Osteoblast (primary cell): ENCODE results near the gene TADA2A. TPM values are rescaled to one million over a fixed set of nuclear protein-coding genes. Genes with fewer than 3 reads are reported as not detected.
"Not testable (repeated sequence)": the region's sequence is repeated elsewhere in the genome, so short reads cannot be mapped to it uniquely, and the experiment has no call there.

Experiments used
- DNase-seq: peaks from one replicate; pipeline ENCODE4 v3.0.0; 2011; ENCODE audit warnings: low spot score, mixed read lengths; ENCODE audit not compliant: insufficient read length; ENCODE audit errors: missing footprints
- H2AFZ ChIP-seq: 2 replicates; pipeline ENCODE4 v1.6.0; 2011; ENCODE audit warnings: mild to moderate bottlenecking, low read length
- H3K27ac ChIP-seq: 2 replicates; pipeline ENCODE4 v1.5.1; 2011; ENCODE audit warnings: mild to moderate bottlenecking, low read depth, low read length, moderate library complexity
- H3K27me3 ChIP-seq: 2 replicates; pipeline ENCODE4 v1.6.0; 2012; ENCODE audit warnings: mild to moderate bottlenecking, control low read depth, inconsistent platforms, low read length, moderate library complexity; ENCODE audit not compliant: insufficient read depth
- H3K36me3 ChIP-seq: 2 replicates; pipeline ENCODE4 v1.5.1; 2011; ENCODE audit warnings: mild to moderate bottlenecking, low read length, control low read depth, moderate library complexity; ENCODE audit not compliant: insufficient read depth
- H3K4me1 ChIP-seq: 2 replicates; pipeline ENCODE4 v1.5.1; 2011; ENCODE audit warnings: mild to moderate bottlenecking, low read length, control low read depth, moderate library complexity; ENCODE audit not compliant: insufficient read depth
- H3K4me2 ChIP-seq: 2 replicates; pipeline ENCODE4 v1.6.0; 2011; ENCODE audit warnings: mild to moderate bottlenecking, low read length; ENCODE audit not compliant: insufficient read depth
- H3K4me3 ChIP-seq: fragments of 200-600 bp; sonication (generic); 3 replicates; pipeline ENCODE4 v1.5.1; 2012; ENCODE audit warnings: mild to moderate bottlenecking, low read length, inconsistent platforms; ENCODE audit not compliant: insufficient read depth
- H3K79me2 ChIP-seq: 2 replicates; pipeline ENCODE4 v1.6.0; 2012; ENCODE audit warnings: mild to moderate bottlenecking, low read length, control low read depth, inconsistent platforms; ENCODE audit not compliant: insufficient read depth
- H3K9me3 ChIP-seq: 2 replicates; pipeline ENCODE4 v1.5.1; 2011; ENCODE audit warnings: low read depth, low read length, control low read depth
- H4K20me1 ChIP-seq: 2 replicates; pipeline ENCODE4 v1.6.0; 2012; ENCODE audit warnings: mild to moderate bottlenecking, low read length, control low read depth; ENCODE audit not compliant: insufficient read depth
- total RNA-seq: library from RNA; depleted of rRNA; stranded (reverse); fragments of >200 nt; gene quantifications from 2 replicates; pipeline ENCODE4 v1.2.3, GENCODE V29; 2012
- TF ChIP-seq, protein P1 (sequence below): IDR thresholded peaks from 2 replicates; pipeline ENCODE4 v1.5.1; 2011; ENCODE audit warnings: mild to moderate bottlenecking, low read depth, low read length, moderate library complexity; ENCODE audit errors: extremely low read depth

The TADA2A gene
- total RNA-seq, 1 donor: 21.4 TPM

DNA sequence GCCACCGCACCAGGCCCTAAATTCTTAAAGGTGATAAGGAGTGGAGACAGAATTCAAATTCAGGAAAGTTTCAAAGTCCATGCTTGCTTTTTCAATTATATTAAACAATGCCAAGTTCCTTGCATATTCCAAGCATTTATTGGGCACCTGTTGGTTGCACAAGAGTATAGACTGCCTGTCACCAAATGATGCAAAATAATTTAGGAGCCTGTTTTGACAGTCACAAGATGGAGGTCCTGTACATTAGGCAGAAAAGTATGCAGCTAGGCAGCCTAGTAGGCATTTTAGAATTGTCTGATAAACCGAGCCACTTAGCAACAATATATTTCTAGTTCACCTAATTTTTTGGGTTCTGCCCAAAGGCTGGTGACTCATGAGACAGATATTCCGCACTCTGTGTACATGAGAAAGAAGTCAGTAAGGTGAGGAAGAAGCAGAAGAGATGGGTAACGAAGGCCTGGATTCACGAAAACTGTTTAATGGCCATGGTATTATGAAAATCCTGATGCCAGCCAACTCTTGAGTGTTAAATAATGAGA, 7.4 kb upstream of the TADA2A start:
- Histone ChIP-seq H4K20me1 (peaks cover 8% of the 10 kb centered on the region), H3K4me2 (no peak overlapping the region), H3K27me3 (no peaks in the 10 kb centered on the region), H3K36me3 (no peaks in the 10 kb centered on the region), H3K27ac (no peak overlapping the region), H3K4me3 (no peak overlapping the region), H3K4me1 (peaks cover 5% of the 10 kb centered on the region), H3K79me2 (peaks cover 20% of the 10 kb centered on the region), H3K9me3 (no peaks in the 10 kb centered on the region), H2AFZ (no peak overlapping the region)
- DNase-seq: no peak
- TF ChIP-seq, protein P1, sequence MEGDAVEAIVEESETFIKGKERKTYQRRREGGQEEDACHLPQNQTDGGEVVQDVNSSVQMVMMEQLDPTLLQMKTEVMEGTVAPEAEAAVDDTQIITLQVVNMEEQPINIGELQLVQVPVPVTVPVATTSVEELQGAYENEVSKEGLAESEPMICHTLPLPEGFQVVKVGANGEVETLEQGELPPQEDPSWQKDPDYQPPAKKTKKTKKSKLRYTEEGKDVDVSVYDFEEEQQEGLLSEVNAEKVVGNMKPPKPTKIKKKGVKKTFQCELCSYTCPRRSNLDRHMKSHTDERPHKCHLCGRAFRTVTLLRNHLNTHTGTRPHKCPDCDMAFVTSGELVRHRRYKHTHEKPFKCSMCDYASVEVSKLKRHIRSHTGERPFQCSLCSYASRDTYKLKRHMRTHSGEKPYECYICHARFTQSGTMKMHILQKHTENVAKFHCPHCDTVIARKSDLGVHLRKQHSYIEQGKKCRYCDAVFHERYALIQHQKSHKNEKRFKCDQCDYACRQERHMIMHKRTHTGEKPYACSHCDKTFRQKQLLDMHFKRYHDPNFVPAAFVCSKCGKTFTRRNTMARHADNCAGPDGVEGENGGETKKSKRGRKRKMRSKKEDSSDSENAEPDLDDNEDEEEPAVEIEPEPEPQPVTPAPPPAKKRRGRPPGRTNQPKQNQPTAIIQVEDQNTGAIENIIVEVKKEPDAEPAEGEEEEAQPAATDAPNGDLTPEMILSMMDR: no peak

DNA sequence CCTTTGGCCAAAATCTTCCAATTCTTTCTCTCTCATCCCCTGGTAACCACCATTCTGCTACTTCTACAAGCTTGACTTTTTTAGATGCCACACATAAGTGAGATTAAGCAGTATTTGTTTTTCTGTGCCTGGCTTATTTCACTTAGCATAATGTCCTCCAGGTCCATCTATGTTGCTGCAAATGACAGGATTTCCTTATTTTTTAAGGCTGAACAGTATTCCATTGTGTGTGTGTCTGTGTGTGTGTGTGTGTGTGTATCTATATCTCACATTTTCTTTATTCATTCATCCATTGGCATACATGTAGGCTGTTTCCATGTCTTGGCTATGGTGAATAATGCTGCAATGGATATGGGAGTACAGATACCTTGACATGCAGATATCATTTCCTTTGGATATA, 6.2 kb upstream of the TADA2A start:
- no peak overlapping the region for H3K27ac ChIP-seq
- TF ChIP-seq, protein P1: no peak
- no peaks in the 10 kb centered on the region for H3K9me3 ChIP-seq
- H3K4me1 ChIP-seq: peaks cover 5% of the 10 kb centered on the region
- peaks cover 31% of the 10 kb centered on the region for H3K79me2 ChIP-seq
- H3K27me3 ChIP-seq: no peaks in the 10 kb centered on the region
- H3K4me2 ChIP-seq: no peak overlapping the region
- no peak overlapping the region for H2AFZ ChIP-seq
- no peak for DNase-seq
- no peak overlapping the region for H3K4me3 ChIP-seq
- no peaks in the 10 kb centered on the region for H3K36me3 ChIP-seq
- peaks cover 8% of the 10 kb centered on the region for H4K20me1 ChIP-seq

DNA sequence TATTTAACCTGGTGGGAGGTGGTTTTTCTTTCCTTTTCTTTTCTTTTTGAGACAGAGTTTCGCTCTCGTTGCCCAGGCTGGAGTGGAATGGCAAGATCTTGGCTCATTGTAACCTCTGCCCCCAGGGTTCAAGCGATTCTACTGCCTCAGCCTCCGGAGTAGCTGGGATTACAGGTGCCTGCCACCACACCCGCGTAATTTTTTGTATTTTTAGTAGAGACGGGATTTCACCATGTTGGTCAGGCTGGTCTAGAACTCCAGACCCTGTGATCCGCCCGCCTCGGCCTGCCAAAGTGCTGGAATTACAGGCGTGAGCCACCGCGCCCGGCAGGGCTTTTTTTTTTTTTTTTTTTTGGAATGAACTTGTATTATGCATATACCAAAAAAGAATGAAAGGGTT, 1.2 kb upstream of the TADA2A start:
- not testable (repeated sequence) for H3K36me3 ChIP-seq, H4K20me1 ChIP-seq, H3K9me3 ChIP-seq, H2AFZ ChIP-seq, H3K27ac ChIP-seq, DNase-seq, H3K27me3 ChIP-seq
- Histone ChIP-seq H3K4me1 (peaks cover 13% of the 10 kb centered on the region), H3K79me2 (peaks cover 68% of the 10 kb centered on the region), H3K4me3 (peak overlapping the region; percentile 96), H3K4me2 (peak overlapping the region; percentile 94)

DNA sequence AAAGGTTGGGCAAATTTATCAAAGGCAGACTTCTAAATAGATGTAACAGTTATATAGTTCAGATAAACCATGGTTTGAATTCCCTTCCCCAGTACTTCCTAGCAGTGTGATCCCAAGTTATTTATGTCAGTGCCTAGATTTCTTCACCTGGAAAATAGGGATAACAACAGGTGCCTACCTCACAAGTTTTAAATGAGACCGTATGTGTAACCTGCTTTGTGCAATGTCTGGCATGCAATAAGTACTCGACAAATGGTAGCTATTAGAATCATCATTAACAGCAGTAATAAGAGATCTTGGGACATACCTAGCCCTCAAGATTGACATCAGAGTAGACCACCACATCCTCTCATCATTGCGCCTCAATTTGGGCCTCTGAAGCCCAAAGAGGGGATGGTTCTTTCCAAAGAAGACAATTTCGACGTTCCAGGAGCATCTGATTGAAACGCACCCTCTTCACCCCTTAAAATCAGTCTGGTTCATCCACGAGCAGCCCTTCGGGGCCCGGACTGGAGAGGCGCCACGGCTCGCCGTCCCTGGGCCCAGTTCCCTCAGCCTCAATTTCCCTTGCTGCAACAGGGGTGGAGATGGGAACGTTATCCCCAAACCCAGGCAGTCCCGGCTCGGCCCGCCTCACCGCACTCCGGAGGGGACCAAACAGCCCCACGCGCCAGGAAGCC, 591 bp upstream of the TADA2A start:
- H2AFZ ChIP-seq: peak overlapping the region; percentile 96
- H4K20me1 ChIP-seq: peaks cover 8% of the 10 kb centered on the region
- H3K4me1 ChIP-seq: peaks cover 13% of the 10 kb centered on the region
- H3K36me3 ChIP-seq: peaks cover 1% of the 10 kb centered on the region
- H3K27me3 ChIP-seq: no peaks in the 10 kb centered on the region
- peak overlapping the region; percentile 94 for H3K4me2 ChIP-seq
- no peaks in the 10 kb centered on the region for H3K9me3 ChIP-seq
- peak overlapping the region; percentile 96 for H3K4me3 ChIP-seq
- H3K79me2 ChIP-seq: peaks cover 71% of the 10 kb centered on the region
- TF ChIP-seq, protein P1: no peak
- DNase-seq: peak; percentile 87
- peak overlapping the region; percentile 84 for H3K27ac ChIP-seq

DNA sequence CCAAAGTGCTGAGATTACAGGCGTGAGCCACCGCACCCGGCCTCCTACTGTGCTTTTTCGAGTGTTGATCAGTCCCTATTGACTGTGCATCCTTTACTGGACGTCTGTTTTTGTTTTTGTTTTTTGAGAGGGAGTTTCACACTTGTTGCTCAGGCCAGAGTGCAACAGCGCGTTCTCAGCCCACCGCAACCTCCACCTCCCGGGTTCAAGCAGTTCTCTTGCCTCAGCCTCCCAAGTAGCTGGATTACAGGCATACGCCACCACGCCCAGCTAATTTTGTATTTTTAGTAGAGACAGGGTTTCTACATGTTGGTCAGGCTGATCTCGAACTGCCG, 1.4 kb downstream of the TADA2A start:
- H3K4me3 ChIP-seq, H4K20me1 ChIP-seq, DNase-seq, H3K27me3 ChIP-seq, H2AFZ ChIP-seq, H3K9me3 ChIP-seq, H3K27ac ChIP-seq: not testable (repeated sequence)
- peaks cover 13% of the 10 kb centered on the region for H3K4me1 ChIP-seq
- H3K79me2 ChIP-seq: peaks cover 63% of the 10 kb centered on the region
- peaks cover 13% of the 10 kb centered on the region for H3K36me3 ChIP-seq
- peak overlapping the region; percentile 93 for H3K4me2 ChIP-seq
